Neural cell (in vitro differentiated cells): ENCODE results near the gene APOF. TPM values are rescaled to one million over a fixed set of nuclear protein-coding genes. Genes with fewer than 3 reads are reported as not detected.
A peak's percentile ranks its signal among the peaks of the same experiment; 100 is the strongest.

Source experiments
- H2AFZ ChIP-seq: fragments of 200-600, 300-800 bp; sonication (generic), shearing (Covaris generic); 2 replicates; pipeline ENCODE4 v1.6.0; 2014; ENCODE audit warnings: low read depth, mild to moderate bottlenecking, antibody characterized with exemption, low read length, moderate library complexity
- H3F3A ChIP-seq: fragments of 200-600 bp; shearing (Covaris generic); 2 replicates; pipeline ENCODE4 v1.6.1; 2016; ENCODE audit warnings: mild to moderate bottlenecking, moderate library complexity, mixed read lengths, antibody characterized with exemption, low read length; ENCODE audit not compliant: insufficient read depth, poor library complexity, severe bottlenecking
- H3K27ac ChIP-seq: fragments of 200-600, 300-800 bp; sonication (generic), shearing (Covaris generic); 2 replicates; pipeline ENCODE4 v1.5.1; 2014; ENCODE audit warnings: mild to moderate bottlenecking, low read length, moderate library complexity
- H3K27me3 ChIP-seq: fragments of 300-800, 200-600 bp; sonication (generic), shearing (Covaris generic); 2 replicates; pipeline ENCODE4 v1.6.0; 2014; ENCODE audit warnings: mild to moderate bottlenecking, low read depth, low read length, moderate library complexity; ENCODE audit not compliant: insufficient read depth
- H3K36me3 ChIP-seq: fragments of 300-800, 200-600 bp; sonication (generic), shearing (Covaris generic); 2 replicates; pipeline ENCODE4 v1.5.1; 2014; ENCODE audit warnings: mild to moderate bottlenecking, antibody characterized with exemption, low read length, moderate library complexity; ENCODE audit not compliant: insufficient read depth
- H3K4me2 ChIP-seq: fragments of 300-800, 200-600 bp; sonication (generic), shearing (Covaris generic); 2 replicates; pipeline ENCODE4 v1.6.0; 2014; ENCODE audit warnings: mild to moderate bottlenecking, low read length
- H3K4me3 ChIP-seq: fragments of 300-800, 200-600 bp; sonication (generic), shearing (Covaris generic); 2 replicates; pipeline ENCODE4 v1.5.1; 2014; ENCODE audit warnings: mild to moderate bottlenecking, low read length, moderate library complexity
- H3K79me2 ChIP-seq: fragments of 200-600 bp; shearing (Covaris generic); replicated peaks from 2 replicates; pipeline ENCODE4 v1.6.0; 2014; ENCODE audit warnings: mild to moderate bottlenecking, low read length, moderate library complexity; ENCODE audit not compliant: insufficient read depth
- H3K9ac ChIP-seq: fragments of 300-800, 200-600 bp; sonication (generic), shearing (Covaris generic); 2 replicates; pipeline ENCODE4 v1.6.1; 2016; ENCODE audit warnings: mild to moderate bottlenecking, low read length, mixed read lengths
- H3K9me2 ChIP-seq: fragments of 200-600 bp; shearing (Covaris generic); 2 replicates; pipeline ENCODE4 v1.6.1; 2016; ENCODE audit warnings: mild to moderate bottlenecking, low read length, mixed read lengths; ENCODE audit not compliant: insufficient read depth
- H3K9me3 ChIP-seq: fragments of 200-600, 300-800 bp; sonication (generic), shearing (Covaris generic); 2 replicates; pipeline ENCODE4 v1.6.1; 2016; ENCODE audit warnings: mild to moderate bottlenecking, mixed run types, low read length, moderate library complexity, mixed read lengths
- H4K20me1 ChIP-seq: fragments of 200-600 bp; shearing (Covaris generic); 2 replicates; pipeline ENCODE4 v1.6.1; 2016; ENCODE audit warnings: mild to moderate bottlenecking, mixed run types; ENCODE audit not compliant: insufficient read depth
- CTCF ChIP-seq: fragments of 450-650 bp; IDR thresholded peaks from 2 replicates; pipeline ENCODE4 v1.5.1; 2014; ENCODE audit warnings: antibody characterized with exemption, mild to moderate bottlenecking, moderate library complexity; ENCODE audit not compliant: poor library complexity, severe bottlenecking
- EP300 ChIP-seq: fragments of 450-650 bp; conservative IDR thresholded peaks from 2 replicates; pipeline ENCODE4 v1.6.1; 2014; ENCODE audit warnings: antibody characterized with exemption, mild to moderate bottlenecking, moderate library complexity; ENCODE audit not compliant: poor library complexity, severe bottlenecking
- EZH2 ChIP-seq: fragments of 200-600, 300-800 bp; shearing (Covaris generic), sonication (generic); IDR thresholded peaks from 2 replicates; pipeline ENCODE4 v1.6.1; 2014; ENCODE audit warnings: antibody characterized with exemption, low read length, borderline replicate concordance, mild to moderate bottlenecking; ENCODE audit not compliant: insufficient read depth, poor library complexity, severe bottlenecking
- MXI1 ChIP-seq: fragments of 450-650 bp; conservative IDR thresholded peaks from 2 replicates; pipeline ENCODE4 v1.6.1; 2014; ENCODE audit warnings: antibody characterized with exemption, mild to moderate bottlenecking; ENCODE audit not compliant: poor library complexity, severe bottlenecking
- POLR2AphosphoS5 ChIP-seq: IDR thresholded peaks from 2 replicates; pipeline ENCODE4 v1.6.1; 2012
- RAD21 ChIP-seq: fragments of 450-650 bp; conservative IDR thresholded peaks from 2 replicates; pipeline ENCODE4 v1.6.1; 2014; ENCODE audit warnings: antibody characterized with exemption, mild to moderate bottlenecking, moderate library complexity
- REST ChIP-seq: IDR thresholded peaks from 2 replicates; pipeline ENCODE4 v1.6.1; 2012; ENCODE audit warnings: borderline replicate concordance
- SMC3 ChIP-seq: fragments of 450-650 bp; conservative IDR thresholded peaks from 2 replicates; pipeline ENCODE4 v1.6.1; 2014; ENCODE audit warnings: antibody characterized with exemption, mild to moderate bottlenecking, moderate library complexity; ENCODE audit not compliant: poor library complexity
- TAF1 ChIP-seq: IDR thresholded peaks from 2 replicates; pipeline ENCODE4 v1.6.1; 2012; ENCODE audit warnings: low read depth
- polyA plus RNA-seq: library from polyadenylated mRNA; depleted of rRNA; stranded (reverse); fragments of >200 nt; gene quantifications from 2 replicates; pipeline ENCODE4 v1.2.3, GENCODE V29; 2014

The APOF gene
- polyA plus RNA-seq, 1 donor from 2014 or later, result not detected

- no peaks in the 10 kb centered on the region for H3K79me2 ChIP-seq
- H3K9ac ChIP-seq, result no peak overlapping the region
- H3K9me2 ChIP-seq, result no peaks in the 10 kb centered on the region
- H3K36me3 ChIP-seq, result no peaks in the 10 kb centered on the region
- TF ChIP-seq EZH2 (no peak), TAF1 (no peak), REST (no peak), CTCF (no peak), POLR2AphosphoS5 (no peak), EP300 (no peak), MXI1 (no peak), SMC3 (no peak), RAD21 (no peak)
- H2AFZ ChIP-seq, result no peak overlapping the region
- no peaks in the 10 kb centered on the region for H3K9me3 ChIP-seq
- H4K20me1 ChIP-seq, result no peaks in the 10 kb centered on the region
- H3K27ac ChIP-seq, result no peak overlapping the region
- H3K4me3 ChIP-seq, result no peak overlapping the region
- no peaks in the 10 kb centered on the region for H3F3A ChIP-seq
- no peak overlapping the region for H3K4me2 ChIP-seq
- no peaks in the 10 kb centered on the region for H3K27me3 ChIP-seq
Measured at GRCh38 chr12:56361487-56362129, 1.0 kb downstream of the APOF start.

- Histone ChIP-seq H3F3A (no peaks in the 10 kb centered on the region), H3K36me3 (no peaks in the 10 kb centered on the region)
Measured at GRCh38 chr12:56359851-56360767, 2.5 kb downstream of the APOF start, which contains the start of gene STAT2. STAT2 (minus strand) TSS chr12:56360107; CDS start chr12:56356571, 3,536 bp downstream.

More at GRCh38 chr12:56359851-56360767, 2.5 kb downstream of the APOF start, which contains the start of gene STAT2:
- H2AFZ ChIP-seq, result peak within 1 kb of the TSS; percentile 53
- TF ChIP-seq RAD21 (no peak), MXI1 (peak; percentile 48), REST (no peak), CTCF (peak; percentile 22)
- H3K9me3 ChIP-seq, result no peaks in the 10 kb centered on the region
- peak within 1 kb of the TSS; percentile 59 for H3K9ac ChIP-seq
- H3K4me2 ChIP-seq, result peak within 1 kb of the TSS; percentile 68
- H3K9me2 ChIP-seq, result no peaks in the 10 kb centered on the region
- peak within 1 kb of the TSS; percentile 83 for H3K4me3 ChIP-seq
- H4K20me1 ChIP-seq, result no peaks in the 10 kb centered on the region
- no peak within 1 kb of the TSS for H3K27ac ChIP-seq
- H3K27me3 ChIP-seq, result no peaks in the 10 kb centered on the region
- H3K79me2 ChIP-seq, result no peaks in the 10 kb centered on the region
